Activated CD4-positive, alpha-beta memory T cell treated with anti-CD3 and anti-CD28 coated beads for 36 hours (primary cell): ENCODE measurements around the gene CYP4B1. TPM values are rescaled to one million over a fixed set of nuclear protein-coding genes. Genes with fewer than 3 reads are reported as not detected.
"Not testable (repeated sequence)": the region's sequence is repeated elsewhere in the genome, so short reads cannot be mapped to it uniquely, and the experiment has no call there.

Source experiments
- CTCF ChIA-PET: fragments of 350-600 bp; sonication (Branson Sonifier 250); formaldehyde crosslinking; loops from one replicate; lab custom pipeline; 2021; ENCODE audit warnings: antibody characterized with exemption, inconsistent platforms; lab: Charles Lee
- POLR2A ChIA-PET: fragments of 350-600 bp; sonication (Branson Sonifier 250); formaldehyde crosslinking; loops from one replicate; lab custom pipeline; 2021; ENCODE audit warnings: antibody characterized with exemption; lab: Charles Lee
- DNase-seq: peaks from one replicate; pipeline ENCODE4 v3.0.0-alpha.2; 2020
- H3K27ac Mint-ChIP-seq: one replicate; pipeline ENCODE4 v1.8.0; 2021; ENCODE audit warnings: mixed read lengths
- H3K27me3 Mint-ChIP-seq: one replicate; pipeline ENCODE4 v1.8.0; 2021; ENCODE audit warnings: mixed read lengths
- H3K36me3 Mint-ChIP-seq: one replicate; pipeline ENCODE4 v1.8.0; 2021; ENCODE audit warnings: mixed read lengths
- H3K4me1 Mint-ChIP-seq: one replicate; pipeline ENCODE4 v1.8.0; 2021; ENCODE audit warnings: low read depth, mixed read lengths
- H3K4me3 Mint-ChIP-seq: one replicate; pipeline ENCODE4 v1.8.0; 2021; ENCODE audit warnings: mild to moderate bottlenecking, mixed read lengths
- H3K9me3 Mint-ChIP-seq: one replicate; pipeline ENCODE4 v1.8.0; 2021; ENCODE audit warnings: mixed read lengths
- intact Hi-C: fragments of 100-400 bp; cut with micrococcal nuclease; formaldehyde crosslinking; loops from one replicate; pipeline ENCODE4 v1.15.1; 2023
- total RNA-seq, 2 experiments: library from RNA; stranded (reverse); gene quantifications; one replicate each; pipeline ENCODE4 v1.2.3, GENCODE V29; 2021

Gene CYP4B1
- total RNA-seq: not detected

GRCh38 chr1:46798810-46799209, at the start of gene CYP4B1:
CYP4B1 (plus strand) TSS chr1:46799046; CDS start chr1:46799082, 36 bp downstream.
- ChIA-PET POLR2A (no interaction called here), CTCF (no interaction called here)
- intact Hi-C loops: no loop called here
- Mint-ChIP-seq H3K27ac (no peak within 1 kb of the TSS), H3K9me3 (no peaks in the 10 kb centered on the region), H3K4me1 (no peaks in the 10 kb centered on the region), H3K27me3 (peaks cover 26% of the 10 kb centered on the region), H3K4me3 (no peak within 1 kb of the TSS), H3K36me3 (no peaks in the 10 kb centered on the region)
- DNase-seq: no peak

GRCh38 chr1:46749404-46749803, 49.4 kb upstream of the CYP4B1 start:
- H3K9me3 Mint-ChIP-seq: no peaks in the 10 kb centered on the region
- intact Hi-C loops: no loop called here
- peaks cover 26% of the 10 kb centered on the region for H3K27me3 Mint-ChIP-seq
- ChIA-PET POLR2A (no interaction called here), CTCF (no interaction called here)
- no peak for DNase-seq
- H3K4me1 Mint-ChIP-seq: no peaks in the 10 kb centered on the region
- no peak overlapping the region for H3K27ac Mint-ChIP-seq
- no peak overlapping the region for H3K4me3 Mint-ChIP-seq
- no peaks in the 10 kb centered on the region for H3K36me3 Mint-ChIP-seq

GRCh38 chr1:46749921-46750404, 48.9 kb upstream of the CYP4B1 start:
- no peak overlapping the region for H3K27ac Mint-ChIP-seq
- CTCF ChIA-PET: no interaction called here
- no peak for DNase-seq
- H3K27me3 Mint-ChIP-seq: peaks cover 23% of the 10 kb centered on the region
- H3K36me3 Mint-ChIP-seq: no peaks in the 10 kb centered on the region
- no peak overlapping the region for H3K4me3 Mint-ChIP-seq
- no peaks in the 10 kb centered on the region for H3K4me1 Mint-ChIP-seq
- H3K9me3 Mint-ChIP-seq: no peaks in the 10 kb centered on the region
- POLR2A ChIA-PET: no interaction called here
- intact Hi-C loops: no loop called here

GRCh38 chr1:46753985-46754384, 44.9 kb upstream of the CYP4B1 start:
- Mint-ChIP-seq H3K9me3 (no peaks in the 10 kb centered on the region), H3K27ac (no peak overlapping the region), H3K4me3 (no peak overlapping the region), H3K27me3 (peaks cover 19% of the 10 kb centered on the region), H3K36me3 (no peaks in the 10 kb centered on the region), H3K4me1 (no peaks in the 10 kb centered on the region)
- ChIA-PET POLR2A (no interaction called here), CTCF (no interaction called here)
- no peak for DNase-seq
- intact Hi-C loops: no loop called here

GRCh38 chr1:46754707-46755106, 44.1 kb upstream of the CYP4B1 start:
- H3K4me3 Mint-ChIP-seq, CTCF ChIA-PET, H3K36me3 Mint-ChIP-seq, POLR2A ChIA-PET, H3K9me3 Mint-ChIP-seq, intact Hi-C loops, H3K27ac Mint-ChIP-seq, H3K4me1 Mint-ChIP-seq, DNase-seq: not testable (repeated sequence)
- H3K27me3 Mint-ChIP-seq: peaks cover 20% of the 10 kb centered on the region

GRCh38 chr1:46755121-46755520, 43.7 kb upstream of the CYP4B1 start:
- POLR2A ChIA-PET: no interaction called here
- Mint-ChIP-seq H3K4me1 (no peaks in the 10 kb centered on the region), H3K4me3 (no peak overlapping the region), H3K27ac (no peak overlapping the region), H3K36me3 (no peaks in the 10 kb centered on the region), H3K27me3 (peaks cover 20% of the 10 kb centered on the region), H3K9me3 (no peaks in the 10 kb centered on the region)
- CTCF ChIA-PET: no interaction called here
- intact Hi-C loops: no loop called here
- no peak for DNase-seq

- no peak for DNase-seq
- ChIA-PET CTCF (no interaction called here), POLR2A (no interaction called here)
- H3K27ac Mint-ChIP-seq: no peak overlapping the region
- H3K4me3 Mint-ChIP-seq: no peak overlapping the region
- intact Hi-C loops: no loop called here
- H3K27me3 Mint-ChIP-seq: peaks cover 29% of the 10 kb centered on the region
- H3K9me3 Mint-ChIP-seq: no peaks in the 10 kb centered on the region
- no peaks in the 10 kb centered on the region for H3K36me3 Mint-ChIP-seq
- no peaks in the 10 kb centered on the region for H3K4me1 Mint-ChIP-seq
These were observed 41.4 kb upstream of the CYP4B1 start for GRCh38 chr1:46757247-46757955.

GRCh38 chr1:46757956-46758528, 40.8 kb upstream of the CYP4B1 start:
- no peak overlapping the region for H3K4me3 Mint-ChIP-seq

GRCh38 chr1:46760558-46761166, 38.2 kb upstream of the CYP4B1 start:
- Mint-ChIP-seq H3K4me1 (no peaks in the 10 kb centered on the region), H3K9me3 (no peaks in the 10 kb centered on the region), H3K27me3 (peaks cover 27% of the 10 kb centered on the region), H3K27ac (no peak overlapping the region), H3K4me3 (no peak overlapping the region), H3K36me3 (no peaks in the 10 kb centered on the region)
- DNase-seq: no peak
- POLR2A ChIA-PET: interaction anchor here (0.7 kb wide), 1 partner anchor 226 kb away, joined by 6 read pairs; no protein-coding TSS in a partner anchor
- CTCF ChIA-PET: interaction anchor here (0.5 kb wide), 1 partner anchor 761 kb away, joined by 3 read pairs; no protein-coding TSS in a partner anchor
- intact Hi-C loops: no loop called here

More at GRCh38 chr1:46757956-46758528, 40.8 kb upstream of the CYP4B1 start:
- POLR2A ChIA-PET: no interaction called here
- CTCF ChIA-PET: no interaction called here
- no peaks in the 10 kb centered on the region for H3K36me3 Mint-ChIP-seq
- H3K9me3 Mint-ChIP-seq: no peaks in the 10 kb centered on the region
- intact Hi-C loops: no loop called here
- no peak for DNase-seq
- H3K27ac Mint-ChIP-seq: no peak overlapping the region
- H3K27me3 Mint-ChIP-seq: peaks cover 27% of the 10 kb centered on the region
- no peaks in the 10 kb centered on the region for H3K4me1 Mint-ChIP-seq

- no peaks in the 10 kb centered on the region for H3K9me3 Mint-ChIP-seq
- CTCF ChIA-PET: no interaction called here
- no peak overlapping the region for H3K27ac Mint-ChIP-seq
- H3K27me3 Mint-ChIP-seq: peaks cover 25% of the 10 kb centered on the region
- H3K4me3 Mint-ChIP-seq: no peak overlapping the region
- intact Hi-C loops: no loop called here
- DNase-seq: no peak
- H3K4me1 Mint-ChIP-seq: no peaks in the 10 kb centered on the region
- H3K36me3 Mint-ChIP-seq: no peaks in the 10 kb centered on the region
- POLR2A ChIA-PET: no interaction called here
These were observed 37.1 kb upstream of the CYP4B1 start for GRCh38 chr1:46761740-46762139.

GRCh38 chr1:46764402-46764801, 34.4 kb upstream of the CYP4B1 start:
- no peak overlapping the region for H3K27ac Mint-ChIP-seq
- H3K36me3 Mint-ChIP-seq: no peaks in the 10 kb centered on the region
- ChIA-PET POLR2A (no interaction called here), CTCF (no interaction called here)
- no peak for DNase-seq
- H3K27me3 Mint-ChIP-seq: peaks cover 35% of the 10 kb centered on the region
- H3K4me1 Mint-ChIP-seq: no peaks in the 10 kb centered on the region
- H3K4me3 Mint-ChIP-seq: no peak overlapping the region
- intact Hi-C loops: no loop called here
- H3K9me3 Mint-ChIP-seq: peaks cover 8% of the 10 kb centered on the region

GRCh38 chr1:46767649-46768282, 31.1 kb upstream of the CYP4B1 start:
- Mint-ChIP-seq H3K27ac (no peak overlapping the region), H3K4me3 (no peak overlapping the region), H3K36me3 (peaks cover 4% of the 10 kb centered on the region), H3K9me3 (peaks cover 34% of the 10 kb centered on the region), H3K27me3 (peaks cover 24% of the 10 kb centered on the region), H3K4me1 (no peaks in the 10 kb centered on the region)
- ChIA-PET POLR2A (no interaction called here), CTCF (no interaction called here)
- DNase-seq: no peak
- intact Hi-C loops: no loop called here
